GM19438 (cell line): ENCODE data around the gene TINAG.
A peak's percentile ranks its signal among the peaks of the same experiment; 100 is the strongest.

Experiments used
- ATAC-seq: cut with Tn5 transposase; IDR thresholded peaks from one replicate; pipeline ENCODE4 v1.9.1; 2021; ENCODE audit warnings: low read depth; ENCODE audit not compliant: unreplicated experiment

Gene TINAG, protein sequence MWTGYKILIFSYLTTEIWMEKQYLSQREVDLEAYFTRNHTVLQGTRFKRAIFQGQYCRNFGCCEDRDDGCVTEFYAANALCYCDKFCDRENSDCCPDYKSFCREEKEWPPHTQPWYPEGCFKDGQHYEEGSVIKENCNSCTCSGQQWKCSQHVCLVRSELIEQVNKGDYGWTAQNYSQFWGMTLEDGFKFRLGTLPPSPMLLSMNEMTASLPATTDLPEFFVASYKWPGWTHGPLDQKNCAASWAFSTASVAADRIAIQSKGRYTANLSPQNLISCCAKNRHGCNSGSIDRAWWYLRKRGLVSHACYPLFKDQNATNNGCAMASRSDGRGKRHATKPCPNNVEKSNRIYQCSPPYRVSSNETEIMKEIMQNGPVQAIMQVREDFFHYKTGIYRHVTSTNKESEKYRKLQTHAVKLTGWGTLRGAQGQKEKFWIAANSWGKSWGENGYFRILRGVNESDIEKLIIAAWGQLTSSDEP

DNA sequence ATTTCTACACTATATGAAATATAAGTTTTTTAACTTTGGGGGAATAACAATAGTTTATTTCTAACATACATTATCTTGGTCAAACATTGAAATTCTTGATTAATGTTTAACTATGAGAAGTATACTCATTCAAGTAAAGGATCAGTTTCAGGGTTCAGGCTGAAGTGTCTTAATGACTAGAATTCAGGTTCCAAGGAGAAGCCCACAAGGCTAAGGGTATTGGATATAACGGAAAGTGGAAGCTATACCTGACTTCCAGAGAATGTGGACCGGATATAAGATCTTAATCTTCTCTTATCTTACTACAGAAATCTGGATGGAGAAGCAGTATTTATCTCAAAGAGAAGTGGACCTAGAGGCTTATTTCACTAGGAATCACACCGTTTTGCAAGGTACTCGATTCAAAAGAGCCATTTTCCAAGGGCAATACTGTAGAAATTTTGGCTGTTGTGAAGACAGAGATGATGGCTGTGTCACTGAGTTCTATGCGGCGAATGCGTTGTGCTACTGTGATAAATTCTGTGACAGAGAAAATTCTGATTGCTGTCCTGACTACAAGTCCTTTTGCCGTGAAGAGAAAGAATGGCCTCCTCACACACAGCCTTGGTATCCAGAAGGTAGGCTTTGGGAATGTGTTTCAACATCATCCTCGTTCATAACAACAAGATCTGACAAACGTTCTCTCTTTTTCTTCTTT is at the start of gene TINAG:
TINAG (plus strand) TSS at position 153 of the 697 bp plus-strand sequence; CDS start at position 263, 110 bp downstream.
- ATAC-seq: peak; percentile 38

GRCh38 chr6:54260025-54260424 is 48.2 kb upstream of the TINAG start:
- ATAC-seq: no peak

GRCh38 chr6:54262499-54262898 is 45.7 kb upstream of the TINAG start:
- ATAC-seq: no peak

DNA sequence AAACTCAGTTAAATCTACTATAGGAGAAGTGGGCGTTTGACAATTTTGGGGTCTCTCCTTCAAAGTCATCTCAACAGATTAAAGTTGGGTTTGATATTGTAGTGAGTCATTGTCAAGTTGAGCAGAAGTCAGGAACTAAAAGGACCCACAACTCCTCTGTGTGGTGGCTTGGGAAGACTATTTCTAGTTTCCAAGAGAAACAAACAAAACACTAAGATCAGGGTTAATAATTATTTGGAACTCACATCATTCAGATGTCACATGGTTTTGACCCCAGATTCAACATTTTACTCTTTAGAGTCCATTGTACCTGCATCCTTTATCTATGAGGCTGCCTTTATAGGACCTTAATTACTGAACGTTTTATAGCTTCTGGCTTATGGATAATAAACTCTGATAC is 45.3 kb upstream of the TINAG start:
- no peak for ATAC-seq

- ATAC-seq: no peak
These were observed 43.5 kb upstream of the TINAG start for GRCh38 chr6:54264581-54265272.

DNA sequence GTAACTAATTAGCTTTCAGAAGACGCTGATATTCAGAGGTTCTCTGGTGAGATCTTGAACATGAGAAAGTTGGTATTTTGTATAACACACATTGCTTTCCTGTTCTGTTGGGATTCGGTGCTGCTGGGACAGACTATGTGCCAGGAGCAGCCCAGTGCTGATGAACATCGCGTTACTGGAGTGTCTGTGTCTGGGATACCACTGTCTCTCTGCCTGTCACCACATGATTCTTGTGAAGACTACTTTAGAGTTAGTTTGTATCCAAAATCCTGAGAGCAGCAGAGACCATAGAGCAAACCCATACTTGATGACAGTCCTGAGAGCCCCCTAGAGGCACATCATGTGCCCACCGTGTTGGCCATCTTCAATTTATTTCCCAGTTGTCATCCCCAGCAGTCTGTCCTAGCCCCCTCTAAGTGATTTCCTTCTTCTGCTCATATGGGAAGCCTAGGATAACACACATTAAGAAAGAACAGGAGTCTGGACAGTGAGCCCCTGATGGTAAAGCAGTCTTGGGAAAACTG is 41.8 kb upstream of the TINAG start:
- no peak for ATAC-seq

GRCh38 chr6:54267798-54268197 is 40.4 kb upstream of the TINAG start:
- no peak for ATAC-seq

DNA sequence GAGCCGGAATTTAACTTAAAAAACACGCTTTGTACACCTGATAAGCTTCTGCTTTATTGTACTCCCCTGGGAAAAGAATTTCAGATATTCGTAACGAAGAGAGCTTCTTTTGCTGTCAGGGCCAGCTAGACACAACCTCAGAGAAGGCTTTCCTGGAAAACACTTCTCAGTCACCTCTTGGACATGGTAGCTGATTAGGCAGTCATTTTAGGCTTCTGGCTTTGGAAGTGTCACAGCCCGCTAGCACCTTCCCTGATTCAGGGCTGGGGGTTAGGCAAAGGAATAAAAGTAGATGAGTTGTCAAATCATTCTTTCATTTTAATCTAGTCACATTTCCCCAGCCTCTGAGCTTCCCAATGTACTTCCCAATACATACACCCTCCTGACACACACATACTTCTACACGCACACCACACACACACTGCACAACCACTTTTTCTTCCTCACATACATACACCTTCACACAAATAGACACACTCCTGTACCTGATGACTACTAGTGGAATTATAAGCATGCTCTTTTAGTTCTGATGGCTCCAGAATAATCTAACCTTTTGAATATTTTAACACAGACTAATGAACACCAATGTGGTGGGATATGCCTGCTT is 34.9 kb upstream of the TINAG start:
- ATAC-seq: no peak

- no peak for ATAC-seq
These were observed 33.9 kb upstream of the TINAG start for GRCh38 chr6:54274383-54274782.

DNA sequence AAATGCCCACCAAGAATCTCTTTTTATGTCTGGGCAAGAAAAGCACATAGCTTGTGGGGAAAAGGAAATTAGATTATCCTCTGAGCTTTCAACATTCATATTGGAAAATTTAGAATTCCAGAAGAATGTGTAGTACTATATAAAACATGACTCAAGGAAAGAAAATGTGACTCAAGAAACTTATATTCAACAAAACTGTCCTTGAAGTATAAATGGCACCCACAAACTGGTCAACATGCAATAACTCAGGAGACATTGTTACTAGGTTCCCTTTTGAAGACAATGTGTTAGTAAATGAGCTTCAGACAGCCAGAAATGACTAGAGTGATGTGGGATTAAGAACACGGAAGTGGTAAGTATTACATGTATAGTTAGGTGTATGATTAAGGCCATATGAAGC is 26.1 kb upstream of the TINAG start:
- no peak for ATAC-seq

DNA sequence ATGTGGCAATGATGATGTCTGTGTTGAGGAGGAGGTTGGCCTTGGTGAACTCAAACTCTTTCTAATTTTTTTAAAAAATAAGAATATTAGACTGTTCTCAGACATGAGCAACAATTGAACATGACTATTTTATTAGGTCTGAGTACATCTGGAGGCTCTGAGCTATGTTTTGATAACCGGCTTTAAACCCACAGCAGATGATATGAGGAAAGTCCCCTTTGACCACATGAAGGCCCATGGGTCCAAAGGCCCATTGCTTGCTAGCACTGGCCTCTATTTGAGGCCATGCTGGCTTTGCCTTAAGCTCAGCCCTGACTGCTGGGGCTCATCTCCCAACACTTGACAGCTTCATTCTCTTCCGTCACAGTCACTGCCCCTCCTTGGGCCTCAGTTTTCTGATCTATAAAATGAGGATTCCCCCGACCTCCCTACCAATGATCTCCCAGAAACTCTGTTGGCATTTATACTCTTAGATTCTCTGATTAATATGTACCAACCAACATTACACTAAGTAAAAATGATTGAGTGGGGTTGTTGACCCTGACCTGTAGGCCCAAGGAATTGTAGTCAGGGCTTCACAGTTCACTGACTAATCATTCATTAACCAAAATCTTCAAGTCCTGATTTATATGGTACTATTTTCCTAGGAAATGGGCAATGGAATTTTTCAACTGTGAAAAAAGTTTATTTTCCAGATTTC is 23.9 kb upstream of the TINAG start:
- ATAC-seq: no peak

DNA sequence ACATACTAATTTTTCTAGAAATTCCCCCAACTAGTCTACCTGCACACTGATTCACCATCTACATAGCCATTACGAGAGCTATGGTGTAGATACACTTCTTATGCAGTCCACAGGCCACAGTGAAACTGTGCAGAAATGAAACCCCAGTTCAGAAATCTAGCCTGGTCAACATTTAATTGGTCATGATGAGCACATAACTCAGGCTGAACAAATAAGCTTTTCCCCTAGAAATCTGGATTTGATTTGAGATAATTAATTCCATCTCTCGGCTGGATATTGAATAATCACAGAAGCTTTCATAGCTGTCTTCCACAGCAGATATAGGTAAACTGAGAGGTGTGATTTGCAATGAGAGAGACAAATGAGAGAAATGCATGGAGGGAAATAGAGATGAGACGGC is 22.6 kb upstream of the TINAG start:
- ATAC-seq: no peak

DNA sequence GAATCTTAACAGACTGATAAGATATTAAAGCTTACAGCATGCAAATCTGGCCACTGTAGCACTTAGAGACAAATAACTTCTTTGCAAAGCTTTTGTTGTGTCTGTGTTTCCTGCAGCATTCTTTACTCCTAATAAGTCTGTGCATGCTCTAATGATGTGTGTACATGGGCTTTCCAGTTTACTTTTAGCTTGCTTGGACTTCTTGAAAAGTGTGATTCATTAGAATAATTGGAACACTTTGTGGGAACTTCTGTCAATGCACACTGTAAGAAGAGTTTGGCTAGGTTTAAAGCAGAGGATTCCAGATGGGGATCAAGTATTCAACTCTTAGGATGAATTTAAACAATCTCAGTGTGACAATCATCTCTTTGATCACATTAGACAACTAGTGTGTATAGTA is 22.1 kb upstream of the TINAG start:
- ATAC-seq: no peak

- no peak for ATAC-seq
These were observed 19.8 kb upstream of the TINAG start for GRCh38 chr6:54288474-54288873.

- no peak for ATAC-seq
These were observed 18.8 kb upstream of the TINAG start for GRCh38 chr6:54289426-54289825.

DNA sequence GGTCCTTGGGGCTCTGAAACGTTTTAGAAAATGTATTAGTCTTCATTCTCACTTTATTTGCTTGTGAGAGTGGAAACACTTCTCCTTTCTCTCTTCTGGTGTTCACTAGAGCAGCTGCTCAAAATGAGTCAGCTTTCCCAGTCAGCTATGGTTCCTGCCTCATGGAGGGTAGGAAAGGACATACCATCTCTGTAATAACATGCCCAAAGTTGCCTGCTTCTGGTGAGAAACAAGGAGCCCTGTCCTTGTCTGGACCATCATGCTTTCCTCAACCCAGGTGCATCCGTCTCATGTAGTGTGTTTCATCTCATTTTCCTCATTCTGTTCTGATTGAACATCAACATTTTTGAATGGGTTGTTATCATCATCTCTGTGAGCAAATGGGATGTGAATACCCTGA is 17.1 kb upstream of the TINAG start:
- ATAC-seq: peak; percentile 76

DNA sequence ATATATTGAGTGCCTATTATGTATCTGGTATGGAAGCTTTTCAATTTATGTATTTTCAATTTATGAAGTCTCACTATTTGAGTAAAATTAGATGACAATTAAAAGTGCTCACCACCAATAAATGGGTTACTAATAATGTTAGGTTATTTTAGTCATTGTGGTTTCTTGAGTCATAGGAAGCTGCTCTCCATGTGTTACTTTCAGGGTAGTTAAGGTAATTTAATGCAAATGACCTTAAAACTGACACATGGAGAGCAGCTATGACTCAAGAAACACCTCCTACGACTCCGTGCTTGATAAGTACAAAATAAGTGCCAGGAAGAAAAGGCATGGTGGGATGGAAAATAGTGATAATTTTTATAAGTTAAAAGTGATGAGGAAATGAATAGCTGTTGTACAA is 16.5 kb upstream of the TINAG start:
- peak; percentile 68 for ATAC-seq

DNA sequence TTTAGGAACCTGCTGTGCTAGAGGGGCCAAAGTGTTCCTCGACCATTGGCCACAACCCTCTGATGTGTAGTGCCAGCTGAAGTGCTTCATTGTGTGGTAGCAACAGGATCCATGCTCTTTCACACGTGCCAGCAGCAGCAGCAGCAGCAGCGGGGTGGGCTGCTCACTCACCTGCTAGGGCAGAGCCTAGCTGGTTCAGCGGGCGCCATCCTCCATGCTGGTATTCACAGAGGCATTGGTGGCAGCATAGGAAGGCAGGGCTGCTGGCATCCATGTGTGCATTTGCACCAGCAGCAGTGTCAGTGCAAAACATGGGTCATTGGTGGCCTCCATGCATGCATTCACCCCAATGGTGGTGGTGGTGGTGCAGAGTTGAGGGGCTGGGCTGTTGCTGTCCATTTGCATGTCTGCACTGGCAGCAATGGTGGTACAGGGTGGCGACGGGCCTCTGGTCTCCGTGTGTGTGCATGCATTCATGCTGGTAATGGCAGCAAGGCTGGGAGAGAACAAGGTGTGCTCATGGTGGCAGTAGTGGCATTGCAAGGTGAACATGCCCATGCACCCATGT is 13.2 kb upstream of the TINAG start:
- ATAC-seq: no peak

- no peak for ATAC-seq
These were observed 8.5 kb upstream of the TINAG start for GRCh38 chr6:54299542-54300269.
